ENCODE data around the gene ARHGAP26. TPM values are rescaled to one million over a fixed set of nuclear protein-coding genes. Genes with fewer than 3 reads are reported as not detected.
A peak's percentile ranks its signal among the peaks of the same experiment; 100 is the strongest.

The ARHGAP26 gene
- total and polyA plus RNA-seq, 2 experiments from 2014 or later: 9.5 to 16.8 TPM

DNA sequence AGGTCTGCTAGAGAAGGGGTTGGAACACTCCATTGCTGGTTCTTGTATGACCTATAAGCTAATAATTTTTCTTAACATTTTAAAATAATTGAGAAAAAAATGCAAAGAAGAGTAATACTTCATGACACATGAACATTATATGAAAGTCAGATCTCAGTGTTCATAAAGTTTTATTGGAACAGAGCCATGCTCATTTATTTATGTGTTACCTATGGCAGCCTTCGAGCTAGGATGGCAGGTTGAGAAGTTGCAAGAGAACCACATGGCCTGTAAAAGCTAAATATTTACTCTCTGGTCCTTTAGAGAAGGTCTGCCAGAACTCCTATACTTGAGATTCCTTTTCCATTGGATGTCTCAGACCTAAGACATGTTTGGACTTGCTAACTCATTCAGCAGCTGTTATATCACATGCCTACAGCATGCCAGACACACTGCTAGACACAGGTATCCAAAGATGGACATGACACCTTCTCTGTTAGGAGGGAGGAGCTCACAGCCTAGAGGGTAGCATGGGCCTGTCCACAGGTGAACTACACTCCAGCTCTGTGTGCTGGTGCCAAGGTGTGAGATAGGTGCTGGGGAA, 304.3 kb downstream of the ARHGAP26 start (continued):
- no peak for TF ChIP-seq EZH2phosphoT487 (IDR thresholded peaks at IDR 0.05; ENCODE audit: unreplicated experiment)
- TF ChIP-seq ZNF114 (CRISPR knock-in tag; IDR thresholded peaks at IDR 0.05): no peak
- TF ChIP-seq EZH2 (IDR thresholded peaks at IDR 0.05; ENCODE audit: low read depth, unreplicated experiment): no peak

DNA sequence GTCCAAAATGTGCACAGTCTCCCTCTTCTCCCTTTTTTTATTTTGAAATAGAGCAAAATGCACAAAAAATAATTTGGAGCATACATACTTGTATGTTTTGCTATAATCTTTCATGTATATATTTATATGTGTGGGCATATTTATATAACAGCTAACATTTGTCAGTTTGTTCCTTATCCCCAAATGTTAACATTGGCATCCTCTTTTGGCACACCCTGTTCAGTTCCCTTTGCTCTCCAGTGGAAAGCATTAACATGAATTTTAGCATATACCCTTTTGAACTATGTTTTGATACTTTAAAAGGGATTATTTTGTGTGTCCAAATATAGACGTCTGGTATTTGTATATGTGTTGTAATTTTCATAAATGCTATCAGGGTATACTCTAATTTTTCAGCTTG, 306.2 kb downstream of the ARHGAP26 start:
- peak overlapping the region; percentile 49; the same call in 1 of the 2 replicates for H3K27ac Mint-ChIP-seq
- H3K4me3 Mint-ChIP-seq: no peak overlapping the region
- Histone ChIP-seq H3F3A (replicated peaks; ENCODE audit: low read depth) (no peaks in the 10 kb centered on the region), H4K20me1 (replicated peaks; ENCODE audit: insufficient read depth) (no peaks in the 10 kb centered on the region), H3K4me2 (no peak overlapping the region), H3K4me1 (ENCODE audit: insufficient read depth) (peaks cover 7% of the 10 kb centered on the region), H3K36me3 (ENCODE audit: insufficient read depth) (no peaks in the 10 kb centered on the region), H3K27me3 (ENCODE audit: insufficient read depth) (no peaks in the 10 kb centered on the region), H3K4me3 (no peak overlapping the region), H3K79me2 (replicated peaks; ENCODE audit: insufficient read depth) (no peaks in the 10 kb centered on the region), H3K27ac (ENCODE audit: low read depth) (no peak overlapping the region), H3K9me2 (ENCODE audit: insufficient read depth) (no peaks in the 10 kb centered on the region), H2AFZ (no peak overlapping the region)
- peaks cover 11% of the 10 kb centered on the region for H3K36me3 Mint-ChIP-seq (ENCODE audit: low read depth)
- H3K4me1 Mint-ChIP-seq: peaks cover 11% of the 10 kb centered on the region
- H3K27me3 Mint-ChIP-seq (ENCODE audit: insufficient read depth, low read depth, poor library complexity): peaks cover 2% of the 10 kb centered on the region
- no peak for TF ChIP-seq CREB1 (CRISPR knock-in tag; IDR thresholded peaks at IDR 0.05; ENCODE audit: low read depth)
- no peak for TF ChIP-seq JUNB (IDR thresholded peaks at IDR 0.05; ENCODE audit: unreplicated experiment)
- TF ChIP-seq ZNF331 (CRISPR knock-in tag; IDR thresholded peaks at IDR 0.05; ENCODE audit: low read depth): no peak
- TF ChIP-seq, protein P1, sequence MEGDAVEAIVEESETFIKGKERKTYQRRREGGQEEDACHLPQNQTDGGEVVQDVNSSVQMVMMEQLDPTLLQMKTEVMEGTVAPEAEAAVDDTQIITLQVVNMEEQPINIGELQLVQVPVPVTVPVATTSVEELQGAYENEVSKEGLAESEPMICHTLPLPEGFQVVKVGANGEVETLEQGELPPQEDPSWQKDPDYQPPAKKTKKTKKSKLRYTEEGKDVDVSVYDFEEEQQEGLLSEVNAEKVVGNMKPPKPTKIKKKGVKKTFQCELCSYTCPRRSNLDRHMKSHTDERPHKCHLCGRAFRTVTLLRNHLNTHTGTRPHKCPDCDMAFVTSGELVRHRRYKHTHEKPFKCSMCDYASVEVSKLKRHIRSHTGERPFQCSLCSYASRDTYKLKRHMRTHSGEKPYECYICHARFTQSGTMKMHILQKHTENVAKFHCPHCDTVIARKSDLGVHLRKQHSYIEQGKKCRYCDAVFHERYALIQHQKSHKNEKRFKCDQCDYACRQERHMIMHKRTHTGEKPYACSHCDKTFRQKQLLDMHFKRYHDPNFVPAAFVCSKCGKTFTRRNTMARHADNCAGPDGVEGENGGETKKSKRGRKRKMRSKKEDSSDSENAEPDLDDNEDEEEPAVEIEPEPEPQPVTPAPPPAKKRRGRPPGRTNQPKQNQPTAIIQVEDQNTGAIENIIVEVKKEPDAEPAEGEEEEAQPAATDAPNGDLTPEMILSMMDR (conservative IDR thresholded peaks at IDR 0.05; ENCODE audit: low read depth in 2 of 2): no peak
- no peak for TF ChIP-seq POLR2AphosphoS5 (IDR thresholded peaks at IDR 0.05; ENCODE audit: low read depth)
- TF ChIP-seq ZNF114 (CRISPR knock-in tag; IDR thresholded peaks at IDR 0.05): no peak
- TF ChIP-seq, protein P2, sequence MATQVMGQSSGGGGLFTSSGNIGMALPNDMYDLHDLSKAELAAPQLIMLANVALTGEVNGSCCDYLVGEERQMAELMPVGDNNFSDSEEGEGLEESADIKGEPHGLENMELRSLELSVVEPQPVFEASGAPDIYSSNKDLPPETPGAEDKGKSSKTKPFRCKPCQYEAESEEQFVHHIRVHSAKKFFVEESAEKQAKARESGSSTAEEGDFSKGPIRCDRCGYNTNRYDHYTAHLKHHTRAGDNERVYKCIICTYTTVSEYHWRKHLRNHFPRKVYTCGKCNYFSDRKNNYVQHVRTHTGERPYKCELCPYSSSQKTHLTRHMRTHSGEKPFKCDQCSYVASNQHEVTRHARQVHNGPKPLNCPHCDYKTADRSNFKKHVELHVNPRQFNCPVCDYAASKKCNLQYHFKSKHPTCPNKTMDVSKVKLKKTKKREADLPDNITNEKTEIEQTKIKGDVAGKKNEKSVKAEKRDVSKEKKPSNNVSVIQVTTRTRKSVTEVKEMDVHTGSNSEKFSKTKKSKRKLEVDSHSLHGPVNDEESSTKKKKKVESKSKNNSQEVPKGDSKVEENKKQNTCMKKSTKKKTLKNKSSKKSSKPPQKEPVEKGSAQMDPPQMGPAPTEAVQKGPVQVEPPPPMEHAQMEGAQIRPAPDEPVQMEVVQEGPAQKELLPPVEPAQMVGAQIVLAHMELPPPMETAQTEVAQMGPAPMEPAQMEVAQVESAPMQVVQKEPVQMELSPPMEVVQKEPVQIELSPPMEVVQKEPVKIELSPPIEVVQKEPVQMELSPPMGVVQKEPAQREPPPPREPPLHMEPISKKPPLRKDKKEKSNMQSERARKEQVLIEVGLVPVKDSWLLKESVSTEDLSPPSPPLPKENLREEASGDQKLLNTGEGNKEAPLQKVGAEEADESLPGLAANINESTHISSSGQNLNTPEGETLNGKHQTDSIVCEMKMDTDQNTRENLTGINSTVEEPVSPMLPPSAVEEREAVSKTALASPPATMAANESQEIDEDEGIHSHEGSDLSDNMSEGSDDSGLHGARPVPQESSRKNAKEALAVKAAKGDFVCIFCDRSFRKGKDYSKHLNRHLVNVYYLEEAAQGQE (IDR thresholded peaks at IDR 0.05; ENCODE audit: unreplicated experiment): no peak
- no peak for TF ChIP-seq EZH2phosphoT487 (IDR thresholded peaks at IDR 0.05; ENCODE audit: unreplicated experiment)
- TF ChIP-seq STAT1 (IDR thresholded peaks at IDR 0.05; ENCODE audit: unreplicated experiment): no peak
- TF ChIP-seq, protein P3, sequence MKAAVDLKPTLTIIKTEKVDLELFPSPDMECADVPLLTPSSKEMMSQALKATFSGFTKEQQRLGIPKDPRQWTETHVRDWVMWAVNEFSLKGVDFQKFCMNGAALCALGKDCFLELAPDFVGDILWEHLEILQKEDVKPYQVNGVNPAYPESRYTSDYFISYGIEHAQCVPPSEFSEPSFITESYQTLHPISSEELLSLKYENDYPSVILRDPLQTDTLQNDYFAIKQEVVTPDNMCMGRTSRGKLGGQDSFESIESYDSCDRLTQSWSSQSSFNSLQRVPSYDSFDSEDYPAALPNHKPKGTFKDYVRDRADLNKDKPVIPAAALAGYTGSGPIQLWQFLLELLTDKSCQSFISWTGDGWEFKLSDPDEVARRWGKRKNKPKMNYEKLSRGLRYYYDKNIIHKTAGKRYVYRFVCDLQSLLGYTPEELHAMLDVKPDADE (IDR thresholded peaks at IDR 0.05): no peak
- TF ChIP-seq NANOG (IDR thresholded peaks at IDR 0.05; ENCODE audit: borderline replicate concordance): no peak
- TF ChIP-seq, protein P4, sequence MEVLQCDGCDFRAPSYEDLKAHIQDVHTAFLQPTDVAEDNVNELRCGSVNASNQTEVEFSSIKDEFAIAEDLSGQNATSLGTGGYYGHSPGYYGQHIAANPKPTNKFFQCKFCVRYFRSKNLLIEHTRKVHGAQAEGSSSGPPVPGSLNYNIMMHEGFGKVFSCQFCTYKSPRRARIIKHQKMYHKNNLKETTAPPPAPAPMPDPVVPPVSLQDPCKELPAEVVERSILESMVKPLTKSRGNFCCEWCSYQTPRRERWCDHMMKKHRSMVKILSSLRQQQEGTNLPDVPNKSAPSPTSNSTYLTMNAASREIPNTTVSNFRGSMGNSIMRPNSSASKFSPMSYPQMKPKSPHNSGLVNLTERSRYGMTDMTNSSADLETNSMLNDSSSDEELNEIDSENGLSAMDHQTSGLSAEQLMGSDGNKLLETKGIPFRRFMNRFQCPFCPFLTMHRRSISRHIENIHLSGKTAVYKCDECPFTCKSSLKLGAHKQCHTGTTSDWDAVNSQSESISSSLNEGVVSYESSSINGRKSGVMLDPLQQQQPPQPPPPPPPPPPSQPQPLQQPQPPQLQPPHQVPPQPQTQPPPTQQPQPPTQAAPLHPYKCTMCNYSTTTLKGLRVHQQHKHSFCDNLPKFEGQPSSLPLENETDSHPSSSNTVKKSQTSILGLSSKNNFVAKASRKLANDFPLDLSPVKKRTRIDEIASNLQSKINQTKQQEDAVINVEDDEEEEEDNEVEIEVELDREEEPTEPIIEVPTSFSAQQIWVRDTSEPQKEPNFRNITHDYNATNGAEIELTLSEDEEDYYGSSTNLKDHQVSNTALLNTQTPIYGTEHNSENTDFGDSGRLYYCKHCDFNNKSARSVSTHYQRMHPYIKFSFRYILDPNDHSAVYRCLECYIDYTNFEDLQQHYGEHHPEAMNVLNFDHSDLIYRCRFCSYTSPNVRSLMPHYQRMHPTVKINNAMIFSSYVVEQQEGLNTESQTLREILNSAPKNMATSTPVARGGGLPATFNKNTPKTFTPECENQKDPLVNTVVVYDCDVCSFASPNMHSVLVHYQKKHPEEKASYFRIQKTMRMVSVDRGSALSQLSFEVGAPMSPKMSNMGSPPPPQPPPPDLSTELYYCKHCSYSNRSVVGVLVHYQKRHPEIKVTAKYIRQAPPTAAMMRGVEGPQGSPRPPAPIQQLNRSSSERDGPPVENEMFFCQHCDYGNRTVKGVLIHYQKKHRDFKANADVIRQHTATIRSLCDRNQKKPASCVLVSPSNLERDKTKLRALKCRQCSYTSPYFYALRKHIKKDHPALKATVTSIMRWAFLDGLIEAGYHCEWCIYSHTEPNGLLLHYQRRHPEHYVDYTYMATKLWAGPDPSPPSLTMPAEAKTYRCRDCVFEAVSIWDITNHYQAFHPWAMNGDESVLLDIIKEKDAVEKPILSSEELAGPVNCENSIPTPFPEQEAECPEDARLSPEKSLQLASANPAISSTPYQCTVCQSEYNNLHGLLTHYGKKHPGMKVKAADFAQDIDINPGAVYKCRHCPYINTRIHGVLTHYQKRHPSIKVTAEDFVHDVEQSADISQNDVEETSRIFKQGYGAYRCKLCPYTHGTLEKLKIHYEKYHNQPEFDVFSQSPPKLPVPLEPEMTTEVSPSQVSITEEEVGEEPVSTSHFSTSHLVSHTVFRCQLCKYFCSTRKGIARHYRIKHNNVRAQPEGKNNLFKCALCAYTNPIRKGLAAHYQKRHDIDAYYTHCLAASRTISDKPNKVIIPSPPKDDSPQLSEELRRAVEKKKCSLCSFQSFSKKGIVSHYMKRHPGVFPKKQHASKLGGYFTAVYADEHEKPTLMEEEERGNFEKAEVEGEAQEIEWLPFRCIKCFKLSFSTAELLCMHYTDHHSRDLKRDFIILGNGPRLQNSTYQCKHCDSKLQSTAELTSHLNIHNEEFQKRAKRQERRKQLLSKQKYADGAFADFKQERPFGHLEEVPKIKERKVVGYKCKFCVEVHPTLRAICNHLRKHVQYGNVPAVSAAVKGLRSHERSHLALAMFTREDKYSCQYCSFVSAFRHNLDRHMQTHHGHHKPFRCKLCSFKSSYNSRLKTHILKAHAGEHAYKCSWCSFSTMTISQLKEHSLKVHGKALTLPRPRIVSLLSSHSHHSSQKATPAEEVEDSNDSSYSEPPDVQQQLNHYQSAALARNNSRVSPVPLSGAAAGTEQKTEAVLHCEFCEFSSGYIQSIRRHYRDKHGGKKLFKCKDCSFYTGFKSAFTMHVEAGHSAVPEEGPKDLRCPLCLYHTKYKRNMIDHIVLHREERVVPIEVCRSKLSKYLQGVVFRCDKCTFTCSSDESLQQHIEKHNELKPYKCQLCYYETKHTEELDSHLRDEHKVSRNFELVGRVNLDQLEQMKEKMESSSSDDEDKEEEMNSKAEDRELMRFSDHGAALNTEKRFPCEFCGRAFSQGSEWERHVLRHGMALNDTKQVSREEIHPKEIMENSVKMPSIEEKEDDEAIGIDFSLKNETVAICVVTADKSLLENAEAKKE (CRISPR knock-in tag; IDR thresholded peaks at IDR 0.05): no peak
- TF ChIP-seq EZH2 (IDR thresholded peaks at IDR 0.05; ENCODE audit: low read depth, unreplicated experiment): no peak
- peaks cover 7% of the 10 kb centered on the region for H3K9me3 Mint-ChIP-seq
- no peak for ATAC-seq
- no peak for DNase-seq (ENCODE audit: low spot score)

Measured in GM23338 (cell line).